ENCODE results near the gene STOX2. TPM values are rescaled to one million over a fixed set of nuclear protein-coding genes. Genes with fewer than 3 reads are reported as not detected.

Gene STOX2
- total and polyA plus RNA-seq, 2 of the 8 experiments (the other 6 are each of a cell fraction or from before 2014, with no cell fraction given): 5.5 to 20.0 TPM

DNA sequence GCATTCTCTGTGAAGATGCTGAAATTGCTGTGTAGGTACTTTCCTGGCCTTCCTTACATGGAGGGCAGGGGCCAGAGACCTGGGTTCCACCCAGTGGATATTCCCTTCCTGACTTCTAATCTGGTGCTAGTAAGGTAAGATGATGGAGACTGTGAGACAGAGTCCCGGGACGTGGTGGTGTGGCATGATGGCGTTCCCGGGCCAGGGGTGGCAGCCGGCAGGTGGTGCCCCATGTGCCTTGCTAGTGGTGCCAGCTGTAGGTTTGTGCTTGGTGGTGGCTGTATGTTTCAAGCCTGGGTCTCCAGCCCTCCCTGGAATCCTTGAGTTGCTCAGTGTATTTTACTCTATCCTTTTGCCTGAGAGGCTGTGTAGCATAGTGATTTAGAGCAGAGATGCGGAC is 10.9 kb downstream of the STOX2 start (continued):
- TF ChIP-seq BRCA1 (IDR thresholded peaks at IDR 0.05; ENCODE audit: low read depth, low read length): no peak
- TF ChIP-seq RFX5 (IDR thresholded peaks at IDR 0.05; ENCODE audit: borderline replicate concordance, low read depth, low read length): no peak
- no peak for TF ChIP-seq ASH2L (IDR thresholded peaks at IDR 0.05; ENCODE audit: low read length)
- no peak for TF ChIP-seq CBX8 (IDR thresholded peaks at IDR 0.05; ENCODE audit: borderline replicate concordance, low read depth, low read length)
- TF ChIP-seq SP2 (IDR thresholded peaks at IDR 0.05; ENCODE audit: low read length): no peak
- TF ChIP-seq SIX5 (IDR thresholded peaks at IDR 0.05; ENCODE audit: low read depth, low read length): no peak
- no peak for TF ChIP-seq KDM5A (IDR thresholded peaks at IDR 0.05; ENCODE audit: low read length)
- no peak for TF ChIP-seq RXRA (IDR thresholded peaks at IDR 0.05; ENCODE audit: insufficient read depth, low read depth, low read length)
